WI38 (cell line): ENCODE data around the gene SLC3A2.

ENCODE experiments used
- H3K4me3 ChIP-seq: 2 replicates; pipeline ENCODE4 v1.5.1; 2011; ENCODE audit warnings: low read depth, mild to moderate bottlenecking, control low read depth, low read length
- TF ChIP-seq, protein P1 (sequence below): IDR thresholded peaks from 2 replicates; pipeline ENCODE4 v1.5.1; 2012; ENCODE audit warnings: low read depth, mild to moderate bottlenecking, control low read depth, low read length

SLC3A2 gene

GRCh38 chr11:62888406-62888805 is 7.7 kb downstream of the SLC3A2 start:
- no peak overlapping the region for H3K4me3 ChIP-seq

DNA sequence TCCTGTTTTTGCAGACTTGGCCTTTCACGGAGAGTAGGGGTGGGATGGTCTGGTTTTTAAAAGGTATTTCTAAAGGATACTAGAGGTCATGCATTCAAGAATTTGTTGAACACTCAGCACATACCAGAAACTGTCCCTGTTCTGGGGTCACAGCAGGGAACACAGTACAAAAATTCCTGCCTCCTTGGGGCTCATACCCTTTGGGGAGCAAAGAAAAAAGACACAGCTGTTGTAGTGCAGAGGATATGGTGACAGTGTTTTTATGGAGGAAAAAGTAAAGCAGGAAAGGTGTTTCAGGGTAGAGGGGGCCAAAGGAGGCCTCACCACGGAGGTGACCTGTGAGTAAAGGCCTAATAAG is 8.4 kb downstream of the SLC3A2 start:
- TF ChIP-seq, protein P1, sequence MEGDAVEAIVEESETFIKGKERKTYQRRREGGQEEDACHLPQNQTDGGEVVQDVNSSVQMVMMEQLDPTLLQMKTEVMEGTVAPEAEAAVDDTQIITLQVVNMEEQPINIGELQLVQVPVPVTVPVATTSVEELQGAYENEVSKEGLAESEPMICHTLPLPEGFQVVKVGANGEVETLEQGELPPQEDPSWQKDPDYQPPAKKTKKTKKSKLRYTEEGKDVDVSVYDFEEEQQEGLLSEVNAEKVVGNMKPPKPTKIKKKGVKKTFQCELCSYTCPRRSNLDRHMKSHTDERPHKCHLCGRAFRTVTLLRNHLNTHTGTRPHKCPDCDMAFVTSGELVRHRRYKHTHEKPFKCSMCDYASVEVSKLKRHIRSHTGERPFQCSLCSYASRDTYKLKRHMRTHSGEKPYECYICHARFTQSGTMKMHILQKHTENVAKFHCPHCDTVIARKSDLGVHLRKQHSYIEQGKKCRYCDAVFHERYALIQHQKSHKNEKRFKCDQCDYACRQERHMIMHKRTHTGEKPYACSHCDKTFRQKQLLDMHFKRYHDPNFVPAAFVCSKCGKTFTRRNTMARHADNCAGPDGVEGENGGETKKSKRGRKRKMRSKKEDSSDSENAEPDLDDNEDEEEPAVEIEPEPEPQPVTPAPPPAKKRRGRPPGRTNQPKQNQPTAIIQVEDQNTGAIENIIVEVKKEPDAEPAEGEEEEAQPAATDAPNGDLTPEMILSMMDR: no peak
- no peak overlapping the region for H3K4me3 ChIP-seq

More at GRCh38 chr11:62888406-62888805, 7.7 kb downstream of the SLC3A2 start:
- TF ChIP-seq, protein P1: no peak

- no peak overlapping the region for H3K4me3 ChIP-seq
- TF ChIP-seq, protein P1: no peak
Observed at GRCh38 chr11:62889484-62890437, 9.1 kb downstream of the SLC3A2 start.

DNA sequence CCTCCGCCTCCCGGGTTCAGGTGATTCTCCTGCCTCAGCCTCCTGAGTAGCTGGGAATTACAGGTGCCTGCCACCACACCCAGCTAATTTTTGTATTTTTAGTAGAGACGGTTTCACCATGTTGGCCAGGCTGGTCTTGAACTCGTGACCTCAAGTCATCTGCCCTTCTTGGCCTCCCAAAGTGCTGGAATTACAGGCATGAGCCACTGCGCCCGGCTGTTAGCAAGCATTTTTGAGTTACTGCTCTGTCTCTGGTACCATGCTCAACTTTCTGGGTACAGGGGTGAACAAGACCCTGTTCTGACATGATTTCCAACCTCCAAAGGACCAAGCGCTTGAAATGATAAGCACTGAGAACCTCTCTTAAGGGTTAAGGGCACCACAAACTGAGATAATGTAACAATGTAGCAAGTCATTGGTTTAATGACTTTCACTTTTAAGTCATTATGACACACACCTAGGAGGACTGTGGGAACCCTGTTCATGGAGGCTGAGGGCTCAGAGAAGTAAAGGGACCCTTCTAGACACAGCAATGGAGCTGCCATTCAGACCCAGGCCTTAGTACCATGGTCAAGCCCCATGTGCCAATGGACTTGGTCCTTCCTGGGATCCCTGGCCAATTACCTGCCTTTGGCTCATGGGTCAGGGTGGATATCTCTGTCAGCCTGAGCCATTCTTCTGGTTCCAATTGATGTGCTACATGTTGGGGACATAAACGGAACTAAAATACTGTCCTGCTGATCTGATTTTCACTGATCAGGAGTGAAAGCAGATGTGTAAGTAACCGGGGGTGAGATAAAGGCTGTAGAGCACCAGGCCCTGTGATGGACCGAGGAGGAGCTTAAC is 11.6 kb downstream of the SLC3A2 start:
- TF ChIP-seq, protein P1: no peak
- no peak overlapping the region for H3K4me3 ChIP-seq

DNA sequence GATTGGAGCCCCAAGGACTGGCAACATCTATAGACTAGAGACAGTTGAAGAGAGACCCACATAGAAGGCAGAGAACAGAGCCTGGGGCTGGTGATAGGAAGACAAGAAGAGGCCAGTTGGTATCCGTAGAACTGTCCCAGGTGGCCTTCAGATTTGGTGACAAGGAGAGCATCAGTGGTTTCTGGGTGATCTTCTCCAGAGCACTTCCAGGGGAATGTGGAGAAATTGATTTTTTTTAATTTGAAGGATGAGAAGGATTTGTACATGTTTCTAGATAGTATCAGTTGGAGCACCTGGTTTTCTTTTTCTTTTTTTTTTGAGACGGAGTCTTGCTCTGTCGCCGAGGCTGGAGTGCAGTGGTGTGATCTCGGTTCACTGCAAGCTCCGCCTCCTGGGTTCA is 14.8 kb downstream of the SLC3A2 start:
- no peak overlapping the region for H3K4me3 ChIP-seq
- TF ChIP-seq, protein P1: no peak

- TF ChIP-seq, protein P1: no peak
- H3K4me3 ChIP-seq: no peak overlapping the region
Observed at GRCh38 chr11:62896049-62896448, 15.4 kb downstream of the SLC3A2 start.
